DOHH2 (cell line): ENCODE results near the gene ETF1.

ENCODE experiments used
- H3F3A ChIP-seq: fragments of 200-600 bp; sonication (generic), shearing (Covaris generic); 2 replicates; pipeline ENCODE4 v1.6.0; 2016; ENCODE audit warnings: antibody characterized with exemption, mild to moderate bottlenecking; ENCODE audit not compliant: control insufficient read depth, insufficient read depth
- H3K27ac ChIP-seq: fragments of 200-600 bp; sonication (generic); 2 replicates; pipeline ENCODE4 v1.5.1; 2014; ENCODE audit warnings: low read depth, mild to moderate bottlenecking, low read length, moderate library complexity
- H3K27me3 ChIP-seq: fragments of 200-600 bp; sonication (generic); 2 replicates; pipeline ENCODE4 v1.6.1; 2014; ENCODE audit warnings: mild to moderate bottlenecking, low read length, mixed read lengths; ENCODE audit not compliant: control insufficient read depth
- H3K36me3 ChIP-seq: fragments of 200-600 bp; sonication (generic); 2 replicates; pipeline ENCODE4 v1.6.1; 2014; ENCODE audit warnings: mild to moderate bottlenecking, low read length, moderate library complexity, mixed read lengths; ENCODE audit not compliant: control insufficient read depth
- H3K4me1 ChIP-seq: fragments of 200-600 bp; sonication (generic); 2 replicates; pipeline ENCODE4 v1.6.1; 2014; ENCODE audit warnings: mild to moderate bottlenecking, low read length, mixed read lengths; ENCODE audit not compliant: control insufficient read depth
- H3K4me2 ChIP-seq: fragments of 200-600 bp; sonication (generic); 2 replicates; pipeline ENCODE4 v1.6.0; 2014; ENCODE audit warnings: mild to moderate bottlenecking, low read length, moderate library complexity
- H3K4me3 ChIP-seq: fragments of 200-600 bp; sonication (generic); 2 replicates; pipeline ENCODE4 v1.5.1; 2014; ENCODE audit warnings: mild to moderate bottlenecking, low read length, mixed read lengths
- H3K79me2 ChIP-seq: fragments of 200-600 bp; sonication (generic); 2 replicates; pipeline ENCODE4 v1.6.1; 2014; ENCODE audit warnings: mild to moderate bottlenecking, low read length, mixed read lengths; ENCODE audit not compliant: control insufficient read depth
- H3K9me2 ChIP-seq: fragments of 200-600 bp; sonication (generic); replicated peaks from 2 replicates; pipeline ENCODE4 v1.6.1; 2014; ENCODE audit warnings: mild to moderate bottlenecking, low read length, mixed read lengths; ENCODE audit not compliant: control insufficient read depth
- H3K9me3 ChIP-seq: fragments of 200-600 bp; sonication (generic); 2 replicates; pipeline ENCODE4 v1.6.1; 2014; ENCODE audit warnings: antibody characterized with exemption, low read length, mixed read lengths; ENCODE audit not compliant: control insufficient read depth, insufficient read depth
- H4K20me1 ChIP-seq: fragments of 200-600 bp; sonication (generic); 2 replicates; pipeline ENCODE4 v1.6.0; 2014; ENCODE audit warnings: low read depth, mild to moderate bottlenecking, antibody characterized with exemption, low read length, moderate library complexity; ENCODE audit not compliant: control insufficient read depth, insufficient read depth
- EZH2phosphoT487 ChIP-seq: fragments of 200-600 bp; sonication (generic); IDR thresholded peaks from 2 replicates; pipeline ENCODE4 v1.6.1; 2017; ENCODE audit warnings: borderline replicate concordance, mild to moderate bottlenecking, antibody characterized with exemption, low read length, moderate library complexity, mixed read lengths
- TF ChIP-seq, protein P1 (sequence below): fragments of 200-600 bp; sonication (generic); IDR thresholded peaks from one replicate; pipeline ENCODE4 v1.5.1; 2014; ENCODE audit warnings: antibody characterized with exemption, mild to moderate bottlenecking, low read depth, low read length; ENCODE audit not compliant: poor library complexity, severe bottlenecking

ETF1 gene

DNA sequence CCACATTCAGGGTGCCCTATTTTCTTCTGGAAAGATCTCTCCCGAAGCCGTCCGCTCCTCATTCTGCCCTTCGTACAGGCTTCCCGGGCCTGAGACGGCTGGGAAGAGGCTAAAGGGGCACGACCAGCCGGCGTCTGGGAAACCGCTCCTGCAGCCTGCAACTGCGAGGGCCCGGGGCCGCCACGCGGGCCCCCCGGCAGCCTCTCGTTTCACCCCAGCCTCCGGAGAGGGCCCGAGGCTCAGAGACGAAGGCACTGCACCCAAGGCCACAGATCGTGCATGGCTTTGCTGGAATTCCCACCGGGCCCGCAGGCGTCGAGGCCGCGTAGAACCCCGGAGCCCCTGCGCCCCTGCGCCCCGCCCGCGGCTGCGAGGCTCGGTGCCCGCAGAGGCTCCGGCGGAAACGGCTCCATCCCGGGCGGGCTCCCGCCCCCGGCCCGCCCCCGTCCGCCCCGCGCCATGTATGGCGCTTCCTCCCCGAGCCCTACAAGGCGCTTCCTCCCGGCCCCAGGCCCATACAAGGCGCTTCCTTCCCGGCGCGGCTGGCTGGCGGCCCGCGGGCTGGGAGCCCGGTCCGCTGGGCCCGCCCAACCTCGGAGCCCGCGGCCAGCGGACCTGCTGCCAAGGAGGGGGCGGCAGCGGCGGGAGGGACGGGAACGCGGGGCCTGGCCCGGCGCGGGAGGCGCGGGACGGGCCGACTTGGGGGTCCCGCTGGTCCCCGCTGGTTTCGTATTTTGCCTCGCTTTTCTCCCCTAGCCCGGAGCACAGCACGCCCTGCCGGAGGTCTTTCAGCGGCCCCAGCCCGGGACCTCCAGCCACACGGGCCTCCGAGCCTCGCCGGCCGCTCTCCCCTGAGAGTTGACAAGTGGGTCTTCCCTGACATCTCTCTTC lies 51.1 kb downstream of the ETF1 start:
- Histone ChIP-seq H3K4me3 (peak overlapping the region; percentile 69), H3K36me3 (no peaks in the 10 kb centered on the region), H4K20me1 (0 out of 2 replicates have a peak, but pooled peaks cover 3% of the 10 kb centered on the region), H3K9me2 (no peaks in the 10 kb centered on the region), H3K9me3 (no peaks in the 10 kb centered on the region), H3K4me1 (peaks cover 11% of the 10 kb centered on the region), H3F3A (no peaks in the 10 kb centered on the region), H3K27ac (no peak overlapping the region), H3K27me3 (peaks cover 39% of the 10 kb centered on the region), H3K4me2 (peak overlapping the region; percentile 74), H3K79me2 (no peaks in the 10 kb centered on the region)
- TF ChIP-seq, protein P1, sequence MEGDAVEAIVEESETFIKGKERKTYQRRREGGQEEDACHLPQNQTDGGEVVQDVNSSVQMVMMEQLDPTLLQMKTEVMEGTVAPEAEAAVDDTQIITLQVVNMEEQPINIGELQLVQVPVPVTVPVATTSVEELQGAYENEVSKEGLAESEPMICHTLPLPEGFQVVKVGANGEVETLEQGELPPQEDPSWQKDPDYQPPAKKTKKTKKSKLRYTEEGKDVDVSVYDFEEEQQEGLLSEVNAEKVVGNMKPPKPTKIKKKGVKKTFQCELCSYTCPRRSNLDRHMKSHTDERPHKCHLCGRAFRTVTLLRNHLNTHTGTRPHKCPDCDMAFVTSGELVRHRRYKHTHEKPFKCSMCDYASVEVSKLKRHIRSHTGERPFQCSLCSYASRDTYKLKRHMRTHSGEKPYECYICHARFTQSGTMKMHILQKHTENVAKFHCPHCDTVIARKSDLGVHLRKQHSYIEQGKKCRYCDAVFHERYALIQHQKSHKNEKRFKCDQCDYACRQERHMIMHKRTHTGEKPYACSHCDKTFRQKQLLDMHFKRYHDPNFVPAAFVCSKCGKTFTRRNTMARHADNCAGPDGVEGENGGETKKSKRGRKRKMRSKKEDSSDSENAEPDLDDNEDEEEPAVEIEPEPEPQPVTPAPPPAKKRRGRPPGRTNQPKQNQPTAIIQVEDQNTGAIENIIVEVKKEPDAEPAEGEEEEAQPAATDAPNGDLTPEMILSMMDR = no peak
- TF ChIP-seq EZH2phosphoT487 = no peak

DNA sequence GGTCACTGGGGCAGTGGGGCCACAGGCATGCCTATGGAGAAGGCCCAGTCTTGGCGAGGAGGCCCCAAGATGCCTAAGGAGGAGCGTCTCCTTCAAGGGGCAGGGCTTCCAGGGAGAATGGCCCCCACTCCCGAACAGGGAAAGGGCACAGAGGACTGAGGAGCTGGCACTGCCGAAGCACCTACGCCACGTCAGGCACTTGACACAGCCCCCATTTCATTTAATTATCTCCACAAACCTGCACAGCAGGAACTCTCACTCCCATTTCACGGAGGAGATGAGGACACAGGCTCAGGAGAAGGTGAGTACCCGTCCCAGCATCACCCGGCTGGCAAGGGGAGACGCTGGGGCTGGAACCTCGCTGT lies 51.8 kb downstream of the ETF1 start:
- peaks cover 11% of the 10 kb centered on the region for H3K4me1 ChIP-seq
- no peaks in the 10 kb centered on the region for H3F3A ChIP-seq
- no peak overlapping the region for H3K27ac ChIP-seq
- 0 out of 2 replicates have a peak, but pooled peaks cover 3% of the 10 kb centered on the region for H4K20me1 ChIP-seq
- H3K4me2 ChIP-seq = peak overlapping the region; percentile 74; the same call in 1 of the 2 replicates
- H3K9me2 ChIP-seq = no peaks in the 10 kb centered on the region
- no peaks in the 10 kb centered on the region for H3K9me3 ChIP-seq
- H3K4me3 ChIP-seq = no peak overlapping the region
- H3K27me3 ChIP-seq = peaks cover 39% of the 10 kb centered on the region
- TF ChIP-seq EZH2phosphoT487 = no peak
- H3K36me3 ChIP-seq = no peaks in the 10 kb centered on the region
- no peaks in the 10 kb centered on the region for H3K79me2 ChIP-seq

DNA sequence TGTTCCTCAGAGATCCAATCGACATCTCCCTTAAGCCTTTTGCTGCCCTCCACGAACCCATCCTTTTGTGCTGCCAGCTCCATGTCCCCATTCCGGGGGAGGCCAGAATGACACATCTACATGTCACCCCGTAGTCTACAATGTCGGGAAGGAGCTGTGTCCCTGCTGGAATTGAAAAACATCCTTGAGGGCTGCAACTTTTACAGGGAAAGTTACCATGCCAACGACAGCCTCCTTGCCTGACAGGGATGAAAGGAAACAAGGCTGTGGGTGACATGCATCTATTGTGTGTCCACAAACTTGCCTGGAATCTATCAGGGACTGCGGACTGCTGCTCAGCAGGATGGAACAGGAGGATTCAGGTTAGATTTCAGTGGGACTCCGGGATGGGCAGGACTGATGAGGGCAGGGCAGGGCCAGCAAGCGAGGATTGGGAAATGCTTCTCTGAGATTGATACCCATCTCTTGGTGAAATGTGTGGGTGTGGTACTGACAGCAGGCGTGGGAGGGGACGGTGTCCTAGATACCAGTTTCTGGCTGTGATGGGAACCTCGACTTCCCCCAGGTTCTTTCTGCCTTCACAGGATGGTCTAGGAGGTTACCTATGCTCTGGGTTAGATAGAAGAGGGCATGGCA lies 52.3 kb downstream of the ETF1 start:
- H3K27me3 ChIP-seq = peaks cover 39% of the 10 kb centered on the region
- H3K27ac ChIP-seq = no peak overlapping the region
- no peaks in the 10 kb centered on the region for H3K36me3 ChIP-seq
- no peaks in the 10 kb centered on the region for H3K79me2 ChIP-seq
- 0 out of 2 replicates have a peak, but pooled peaks cover 3% of the 10 kb centered on the region for H4K20me1 ChIP-seq
- H3K9me3 ChIP-seq = no peaks in the 10 kb centered on the region
- no peaks in the 10 kb centered on the region for H3F3A ChIP-seq
- TF ChIP-seq, protein P1 = no peak
- no peak for TF ChIP-seq EZH2phosphoT487
- no peaks in the 10 kb centered on the region for H3K9me2 ChIP-seq
- H3K4me1 ChIP-seq = peaks cover 11% of the 10 kb centered on the region
- H3K4me3 ChIP-seq = no peak overlapping the region
- no peak overlapping the region for H3K4me2 ChIP-seq

DNA sequence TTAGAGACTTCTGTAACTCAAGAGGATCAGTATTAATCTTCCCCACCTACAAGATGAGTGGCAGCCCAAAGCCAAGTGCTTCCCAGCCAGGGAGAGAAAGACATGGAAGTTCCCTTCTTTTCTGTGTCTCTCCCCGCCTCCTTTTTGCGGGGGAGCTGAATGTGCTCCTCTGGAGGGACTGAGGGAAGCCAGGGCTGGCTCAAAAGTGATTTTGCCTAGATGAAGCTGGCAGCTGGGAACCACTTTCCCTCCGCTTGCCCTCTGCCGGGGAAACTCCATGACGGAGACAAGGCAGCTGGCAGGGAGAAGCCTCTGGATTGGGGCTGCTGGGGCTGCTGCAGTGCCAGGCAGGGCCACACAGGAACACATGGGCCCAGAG lies 53.4 kb downstream of the ETF1 start:
- Histone ChIP-seq H3K4me3 (no peak overlapping the region), H3K79me2 (no peaks in the 10 kb centered on the region), H3K27me3 (peaks cover 39% of the 10 kb centered on the region), H3K9me2 (no peaks in the 10 kb centered on the region), H3K27ac (no peak overlapping the region), H3K9me3 (no peaks in the 10 kb centered on the region), H3K4me1 (peaks cover 11% of the 10 kb centered on the region), H3F3A (no peaks in the 10 kb centered on the region), H3K36me3 (no peaks in the 10 kb centered on the region), H3K4me2 (no peak overlapping the region), H4K20me1 (0 out of 2 replicates have a peak, but pooled peaks cover 3% of the 10 kb centered on the region)
- TF ChIP-seq, protein P1 = no peak
